Stimulated activated CD8-positive, alpha-beta memory T cell treated with anti-CD3 and anti-CD28 coated beads, Interleukin-15, amount 100 ng/mL, for 4 hours (primary cell): ENCODE results near the gene ZDHHC3.
A peak's percentile ranks its signal among the peaks of the same experiment; 100 is the strongest.

Experiments
- DNase-seq, 2 donors: peaks; one replicate each; pipeline ENCODE4 v3.0.0-alpha.2; 2020; ENCODE audit warnings: low read depth in 2 of 2

ZDHHC3 gene

GRCh38 chr3:44927371-44927770 is 48.6 kb downstream of the ZDHHC3 start:
- no peak for DNase-seq

- no peak for DNase-seq
These were observed 49.1 kb downstream of the ZDHHC3 start for GRCh38 chr3:44926921-44927320.

GRCh38 chr3:44926172-44926571 is 49.8 kb downstream of the ZDHHC3 start:
- DNase-seq, result no peak

GRCh38 chr3:44924457-44925084 is 51.4 kb downstream of the ZDHHC3 start:
- no peak for DNase-seq

GRCh38 chr3:44923632-44924456 is 52.1 kb downstream of the ZDHHC3 start:
- no peak for DNase-seq

GRCh38 chr3:44920081-44920480 is 55.9 kb downstream of the ZDHHC3 start:
- no peak for DNase-seq

- no peak for DNase-seq
These were observed 57.4 kb downstream of the ZDHHC3 start for GRCh38 chr3:44918581-44918980.

- DNase-seq, result no peak
These were observed 57.9 kb downstream of the ZDHHC3 start for GRCh38 chr3:44918087-44918486.

GRCh38 chr3:44915702-44916438 is 60.1 kb downstream of the ZDHHC3 start:
- no peak for DNase-seq

GRCh38 chr3:44914936-44915335 is 61.0 kb downstream of the ZDHHC3 start:
- no peak for DNase-seq

- peak; percentile 9 to 22 for DNase-seq
These were observed 62.0 kb downstream of the ZDHHC3 start for GRCh38 chr3:44913868-44914468.

- DNase-seq, result no peak
These were observed 65.3 kb downstream of the ZDHHC3 start for GRCh38 chr3:44910693-44911092.

- DNase-seq, result no peak
These were observed 66.9 kb downstream of the ZDHHC3 start for GRCh38 chr3:44909063-44909462.

GRCh38 chr3:44907612-44908011 is 68.4 kb downstream of the ZDHHC3 start:
- DNase-seq, result no peak

- DNase-seq, result no peak
These were observed 69.0 kb downstream of the ZDHHC3 start for GRCh38 chr3:44906997-44907396.

GRCh38 chr3:44905446-44906157 is 70.4 kb downstream of the ZDHHC3 start:
- no peak for DNase-seq

- DNase-seq, result no peak
These were observed 72.2 kb downstream of the ZDHHC3 start for GRCh38 chr3:44903751-44904150.

GRCh38 chr3:44903314-44903713 is 72.7 kb downstream of the ZDHHC3 start:
- DNase-seq, result no peak

GRCh38 chr3:44902628-44903027 is 73.3 kb downstream of the ZDHHC3 start:
- DNase-seq, result no peak

- DNase-seq, result no peak
These were observed 76.1 kb downstream of the ZDHHC3 start for GRCh38 chr3:44899683-44900367.

GRCh38 chr3:44896440-44896839 is 79.5 kb downstream of the ZDHHC3 start:
- no peak for DNase-seq
